Measurements from ENCODE around the gene SLC7A10.
A peak's percentile ranks its signal among the peaks of the same experiment; 100 is the strongest.
"Not testable (repeated sequence)": the region's sequence is repeated elsewhere in the genome, so short reads cannot be mapped to it uniquely, and the experiment has no call there.

Gene SLC7A10

GRCh38 chr19:33201473-33201872, 24.2 kb downstream of the SLC7A10 start:
- no peak for DNase-seq

DNA sequence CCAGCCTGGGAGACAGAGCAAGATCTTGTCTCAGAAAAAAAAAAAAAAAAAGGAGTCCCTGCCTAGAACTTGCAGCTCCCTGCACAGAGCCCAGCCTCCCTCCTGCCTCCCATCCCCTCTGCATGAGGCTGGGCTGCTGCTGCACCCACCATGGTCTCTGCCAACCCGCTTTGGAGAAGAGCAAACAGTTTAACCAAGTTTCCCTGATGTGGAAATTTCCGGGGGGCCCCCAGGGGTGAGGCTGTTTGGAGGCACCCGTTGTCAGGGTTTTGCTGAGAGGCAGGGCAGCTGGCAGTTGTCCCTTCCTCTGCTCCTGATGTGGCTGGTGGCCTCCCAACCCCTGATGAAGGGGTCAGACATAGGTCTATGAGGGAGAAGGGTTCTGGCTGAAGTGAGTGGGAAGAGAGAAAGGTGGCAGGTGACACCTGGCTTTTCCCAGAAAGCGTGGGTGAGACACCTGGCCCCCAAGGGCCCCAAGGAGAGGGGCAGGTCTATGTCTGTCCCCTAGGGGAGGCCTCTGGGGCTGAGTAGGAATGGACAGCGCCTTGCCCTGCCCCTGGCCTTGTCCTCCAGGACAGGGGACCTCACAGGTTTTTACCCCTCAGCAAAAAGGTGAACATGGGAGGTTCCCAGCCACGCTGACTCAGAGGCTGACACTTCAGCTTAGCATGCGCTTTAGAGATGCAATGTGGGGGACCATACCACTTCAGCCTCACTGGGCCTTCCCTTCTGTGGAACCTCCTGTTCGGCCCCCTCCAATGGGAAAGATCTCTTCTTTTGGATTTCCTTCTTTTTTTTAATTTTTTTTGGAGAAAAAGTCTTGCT, 26.0 kb downstream of the SLC7A10 start:
- DNase-seq: no peak

GRCh38 chr19:33198169-33198568, 27.5 kb downstream of the SLC7A10 start:
- DNase-seq: no peak

GRCh38 chr19:33197591-33198000, 28.1 kb downstream of the SLC7A10 start:
- DNase-seq: no peak

GRCh38 chr19:33196446-33197193, 29.0 kb downstream of the SLC7A10 start:
- DNase-seq: no peak

DNA sequence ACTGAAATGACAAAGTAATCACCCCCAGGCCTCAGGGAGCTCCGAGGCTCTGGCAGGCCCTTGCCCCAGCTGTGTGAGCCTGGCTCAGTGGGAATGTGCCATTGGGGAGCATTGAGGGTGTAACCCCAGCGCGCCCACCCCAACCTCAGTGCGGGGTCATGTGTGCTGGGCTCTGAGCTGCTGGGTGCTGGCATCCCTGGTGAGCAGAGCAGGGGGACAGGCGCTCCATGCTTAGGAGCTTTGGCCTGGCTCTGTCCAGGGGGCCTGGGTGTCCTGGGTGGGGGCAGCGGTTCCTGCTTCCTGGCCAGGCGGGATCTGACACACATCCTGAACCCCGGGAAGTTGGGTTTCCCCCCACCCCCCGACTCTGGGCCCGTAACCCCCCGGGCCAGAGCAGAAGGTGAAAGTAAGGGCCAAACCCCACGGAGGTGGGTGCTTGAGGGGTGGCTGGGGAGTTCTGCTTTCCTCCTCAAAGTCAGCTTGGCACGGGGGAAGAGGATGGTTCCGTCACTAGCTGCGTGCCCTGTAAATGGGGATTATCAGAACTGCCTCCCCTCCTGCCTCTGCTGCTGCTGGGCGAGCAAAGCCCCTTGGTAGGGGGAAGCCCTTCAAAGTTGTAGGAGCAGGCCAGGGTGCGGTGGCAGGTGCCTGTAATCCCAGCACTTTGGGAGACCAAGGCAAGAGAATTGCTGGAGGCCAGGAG, 29.9 kb downstream of the SLC7A10 start:
- no peak for DNase-seq

DNA sequence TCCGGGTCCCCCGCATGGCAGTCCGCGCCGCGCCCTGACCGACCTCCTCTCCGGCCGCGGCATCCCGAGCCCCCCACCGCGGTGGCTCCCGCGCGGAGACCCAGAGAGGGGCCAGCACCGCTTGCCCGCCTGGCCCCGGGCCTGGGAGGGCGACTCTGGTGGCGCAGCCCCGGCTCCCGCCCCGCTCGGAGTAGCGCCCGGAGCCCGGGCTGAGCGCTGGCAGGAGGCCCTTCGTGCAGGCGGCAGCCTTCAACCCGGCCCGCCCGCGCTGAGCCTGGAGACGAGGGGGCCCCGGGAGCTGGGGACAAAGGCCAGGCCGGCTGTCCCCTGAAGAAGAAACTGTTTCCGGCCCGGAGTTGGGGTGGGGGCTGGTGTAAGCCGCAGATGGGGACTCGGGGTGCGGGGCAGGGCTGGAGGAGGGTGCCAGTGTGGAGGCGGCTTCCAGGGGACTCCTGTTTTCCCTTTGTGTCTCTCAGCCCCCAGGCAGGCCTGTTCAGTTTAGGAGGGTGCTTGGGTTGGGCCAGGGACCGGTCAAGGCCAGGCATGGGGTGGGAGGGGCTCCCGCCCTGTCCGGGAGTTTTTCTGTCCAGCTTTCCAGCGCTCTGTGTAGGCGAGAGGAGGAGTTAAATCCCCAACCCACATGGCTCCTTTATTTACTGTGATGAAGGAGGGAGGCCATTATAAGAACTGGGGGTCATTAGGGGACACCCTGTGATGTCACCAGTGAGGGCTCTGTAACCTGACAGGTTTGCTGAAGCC, 30.6 kb downstream of the SLC7A10 start:
- DNase-seq: no peak

GRCh38 chr19:33194532-33194885, 31.1 kb downstream of the SLC7A10 start:
- DNase-seq: no peak

GRCh38 chr19:33193865-33194362, 31.7 kb downstream of the SLC7A10 start, which contains the start of gene LRP3:
LRP3 (plus strand) TSS chr19:33194330; CDS start chr19:33194786, 456 bp downstream.
- DNase-seq: peak; percentile 56 to 68

DNA sequence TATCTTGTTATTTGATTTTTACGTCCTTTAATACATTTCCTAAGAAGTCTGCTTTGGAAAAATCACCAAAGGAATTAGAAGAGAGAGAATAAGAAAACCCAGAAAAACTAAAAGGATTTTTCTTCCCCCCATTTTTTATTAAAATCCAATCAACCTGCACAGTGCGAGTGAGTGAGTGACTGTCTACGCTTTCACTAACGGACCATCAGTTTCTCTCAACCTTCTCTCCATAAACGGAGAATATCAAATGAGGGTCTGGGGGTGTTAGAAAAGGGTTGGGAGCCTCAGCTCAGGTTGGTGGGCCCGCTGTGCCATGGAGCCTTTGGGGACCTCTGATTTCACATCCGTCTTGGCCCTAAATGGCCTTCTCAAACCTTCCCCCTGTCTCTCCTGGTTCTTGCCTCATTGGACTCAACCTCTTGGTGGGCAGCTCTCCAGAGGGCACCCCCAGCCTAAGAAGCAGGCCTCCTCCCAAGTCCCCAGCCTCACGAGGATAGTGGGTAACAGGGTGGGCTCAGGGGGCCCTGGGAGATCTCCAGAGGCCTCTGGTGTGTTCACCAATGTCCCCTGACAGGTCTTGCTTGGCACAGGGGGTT, 32.3 kb downstream of the SLC7A10 start:
- no peak for DNase-seq

GRCh38 chr19:33192010-33192409, 33.6 kb downstream of the SLC7A10 start:
- no peak for DNase-seq

GRCh38 chr19:33191501-33191900, 34.1 kb downstream of the SLC7A10 start:
- DNase-seq: no peak

- not testable (repeated sequence) for DNase-seq
These were observed 34.6 kb downstream of the SLC7A10 start for GRCh38 chr19:33191092-33191491.

DNA sequence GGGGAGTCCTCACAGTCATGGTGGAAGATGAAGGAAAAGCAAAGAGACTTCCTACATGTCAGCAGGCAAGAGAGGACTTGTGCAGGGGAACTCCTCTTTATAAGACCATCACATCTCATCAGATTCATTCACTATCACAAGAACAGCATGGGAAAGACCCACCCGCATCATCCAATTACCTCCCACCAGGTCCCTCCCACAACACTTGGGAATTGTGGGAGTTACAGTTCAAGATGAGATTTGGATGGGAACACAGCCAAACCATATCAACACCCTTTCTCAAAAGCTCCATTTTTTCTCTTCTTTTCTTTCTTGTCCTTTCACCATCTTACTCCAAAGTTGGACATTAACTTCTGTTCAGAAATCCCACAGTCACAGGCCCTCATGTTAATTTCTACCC, 36.2 kb downstream of the SLC7A10 start:
- DNase-seq: no peak

DNA sequence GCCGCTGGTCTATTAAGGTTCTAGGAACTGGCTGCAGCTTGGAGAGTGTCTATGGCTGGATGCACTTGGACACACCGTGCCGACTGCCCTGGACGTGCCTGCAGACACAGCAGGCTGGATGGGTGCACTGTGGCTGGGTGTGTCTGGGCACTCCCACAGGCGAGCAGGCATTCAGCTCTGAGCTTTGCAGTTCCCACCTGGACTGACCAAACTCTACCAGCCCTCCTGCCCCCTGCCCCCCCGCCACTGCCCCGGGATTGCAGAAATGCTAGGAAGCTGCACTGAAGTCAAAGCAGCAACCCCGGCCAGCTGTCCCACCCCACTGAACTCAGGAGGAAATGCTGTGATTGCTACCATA, 38.5 kb downstream of the SLC7A10 start:
- DNase-seq: no peak

GRCh38 chr19:33186431-33187182, 39.0 kb downstream of the SLC7A10 start:
- DNase-seq: no peak

DNA sequence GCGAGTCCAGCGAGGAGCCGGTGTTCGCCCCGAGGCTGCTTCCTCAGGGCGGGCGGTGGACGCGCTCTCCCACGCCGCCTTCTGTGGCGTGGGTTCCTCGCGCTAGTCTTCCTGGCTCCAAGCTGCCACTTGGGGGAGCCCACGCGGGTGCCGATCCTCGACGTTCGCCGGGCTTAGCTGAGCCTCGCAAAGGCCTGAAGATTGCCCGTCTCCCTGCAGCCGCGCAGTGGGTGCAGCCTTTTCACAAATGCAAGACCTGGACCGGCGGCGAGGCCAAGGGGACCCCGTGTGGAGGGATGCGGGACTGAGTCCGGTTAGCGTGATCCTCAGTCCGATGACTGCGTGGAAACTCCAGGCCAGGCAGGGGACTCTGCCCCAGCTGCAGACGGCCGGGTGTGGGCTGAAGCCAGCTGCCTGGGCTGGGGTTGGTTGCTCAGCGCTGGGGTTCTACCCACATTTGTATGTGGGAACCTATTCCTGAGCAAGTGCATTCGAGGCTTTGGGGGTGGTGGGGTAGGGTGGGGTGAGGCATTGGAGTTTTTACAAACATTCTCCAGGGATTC, 48.2 kb downstream of the SLC7A10 start:
- DNase-seq: no peak

- peak; percentile 98 to 99 for DNase-seq
These were observed 48.8 kb downstream of the SLC7A10 start for GRCh38 chr19:33176670-33177416.

GRCh38 chr19:33175886-33176669, 49.6 kb downstream of the SLC7A10 start:
- DNase-seq: no peak

Measured in NCI-H2081 (cell line).